Ovary (tissue), 3 donors: ENCODE measurements around the gene NAGPA.

Source experiments
- CTCF ChIP-seq, 3 donors: fragments of 450-650 bp in 2 of 3; fragments of 200-600 bp in 1 of 3; IDR thresholded peaks; one replicate each; pipeline versions ENCODE4 v1.5.1 to v1.8.0; 2016 to 2022; ENCODE audit warnings: antibody characterized with exemption in 3 of 3, mild to moderate bottlenecking in 1 of 3
- EP300 ChIP-seq: sonication (generic); formaldehyde crosslinking; IDR thresholded peaks from one replicate; pipeline ENCODE4 v1.6.1; 2017; ENCODE audit warnings: antibody characterized with exemption
- POLR2A ChIP-seq: fragments of 450-650 bp; IDR thresholded peaks from one replicate; pipeline ENCODE4 v1.6.1; 2017; ENCODE audit warnings: antibody characterized with exemption, mild to moderate bottlenecking, moderate library complexity
- donor health status: DM: no; HTN: no; CAD: no.

DNA sequence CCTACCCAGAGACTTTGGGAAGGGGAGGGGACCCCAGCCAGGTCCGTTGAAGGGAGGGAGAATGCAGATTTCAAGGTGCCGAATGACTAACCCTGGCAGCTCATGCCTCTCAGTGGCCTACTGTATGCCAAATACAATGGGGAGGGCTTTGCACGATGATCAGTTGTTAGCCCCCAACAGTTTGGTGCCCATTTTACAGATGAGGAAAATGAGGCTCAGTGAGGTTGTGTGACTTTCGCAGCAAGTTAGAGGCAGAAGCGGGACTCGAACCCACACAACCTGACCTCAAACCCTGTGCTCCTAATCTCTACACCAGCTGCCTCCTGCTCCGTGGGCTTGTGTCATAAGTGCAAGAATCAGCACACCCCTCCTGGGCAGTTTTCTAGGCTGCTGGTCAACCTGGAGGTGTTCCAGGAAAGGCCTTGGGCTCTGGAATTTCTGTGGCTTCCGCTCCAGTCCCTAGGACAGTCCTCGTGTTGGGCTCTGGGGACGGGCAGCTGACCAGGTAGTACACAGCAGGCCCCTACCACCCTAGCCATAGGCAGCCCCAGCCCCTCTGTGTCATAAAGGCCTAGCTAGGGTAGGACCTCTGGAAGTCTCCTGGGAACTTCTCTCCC, 11.9 kb upstream of the NAGPA start:
- TF ChIP-seq CTCF (IDR thresholded peaks at IDR 0.05), result no peak
- TF ChIP-seq POLR2A, result no peak
- no peak for TF ChIP-seq EP300
